ENCODE results near the gene TRIM75.

GRCh38 chr4:165052627-165053026 is 1.0 kb upstream of the TRIM75 start:
- TF ChIP-seq CTCF (IDR thresholded peaks at IDR 0.05; ENCODE audit: low read depth, low read length) = no peak
- TF ChIP-seq EZH2phosphoT487 (IDR thresholded peaks at IDR 0.05; ENCODE audit: low read depth) = no peak

Measured in OCI-LY3 (cell line).